Activated T-cell treated with anti-CD3 and anti-CD28 coated beads for 1 hour (primary cell): ENCODE data around the gene PLOD1.
"Not testable (repeated sequence)": the region's sequence is repeated elsewhere in the genome, so short reads cannot be mapped to it uniquely, and the experiment has no call there.

Experiments
- DNase-seq: peaks from one replicate; pipeline ENCODE4 v3.0.0-alpha.2; 2020; ENCODE audit warnings: low read depth

Gene PLOD1

GRCh38 chr1:11912482-11913216 is 21.9 kb upstream of the PLOD1 start:
- DNase-seq: not testable (repeated sequence)

GRCh38 chr1:11913291-11913690 is 21.2 kb upstream of the PLOD1 start:
- DNase-seq: no peak

- DNase-seq: no peak
These were observed 20.5 kb upstream of the PLOD1 start for GRCh38 chr1:11914024-11914423.

GRCh38 chr1:11918799-11919519 is 15.6 kb upstream of the PLOD1 start:
- DNase-seq: no peak

GRCh38 chr1:11919621-11920020 is 14.9 kb upstream of the PLOD1 start:
- DNase-seq: no peak

- DNase-seq: no peak
These were observed 14.1 kb upstream of the PLOD1 start for GRCh38 chr1:11920239-11920903.

- no peak for DNase-seq
These were observed 13.5 kb upstream of the PLOD1 start for GRCh38 chr1:11921022-11921421.

GRCh38 chr1:11923069-11923826 is 11.3 kb upstream of the PLOD1 start:
- DNase-seq: no peak

- no peak for DNase-seq
These were observed 10.7 kb upstream of the PLOD1 start for GRCh38 chr1:11923827-11924113.

GRCh38 chr1:11924334-11925195 is 10.0 kb upstream of the PLOD1 start:
- DNase-seq: no peak

GRCh38 chr1:11925196-11925937 is 9.2 kb upstream of the PLOD1 start:
- not testable (repeated sequence) for DNase-seq

GRCh38 chr1:11925938-11926292 is 8.6 kb upstream of the PLOD1 start:
- DNase-seq: no peak

- DNase-seq: no peak
These were observed 6.5 kb upstream of the PLOD1 start for GRCh38 chr1:11927866-11928592.

- no peak for DNase-seq
These were observed 4.7 kb upstream of the PLOD1 start for GRCh38 chr1:11929849-11930248.

GRCh38 chr1:11930571-11931445 is 3.7 kb upstream of the PLOD1 start:
- DNase-seq: no peak

GRCh38 chr1:11931845-11932244 is 2.7 kb upstream of the PLOD1 start:
- DNase-seq: no peak

GRCh38 chr1:11935057-11935412 is 518 bp downstream of the PLOD1 start:
- no peak for DNase-seq

GRCh38 chr1:11935733-11936132 is 1.2 kb downstream of the PLOD1 start:
- DNase-seq: not testable (repeated sequence)
